Astrocyte of the spinal cord (primary cell): ENCODE results near the gene SV2B.

Source experiments
- DNase-seq: peaks from one replicate; pipeline ENCODE4 v3.0.0; 2011; ENCODE audit warnings: low read depth, low spot score
- H3K4me3 ChIP-seq: 2 replicates; pipeline ENCODE4 v1.5.1; 2011; ENCODE audit warnings: low read depth, mild to moderate bottlenecking, low read length, moderate library complexity
- CTCF ChIP-seq: IDR thresholded peaks from 2 replicates; pipeline ENCODE4 v1.5.1; 2012; ENCODE audit warnings: low read depth, mild to moderate bottlenecking, low read length, inconsistent platforms
- in situ Hi-C: cut with HindIII; loops from 2 replicates; pipeline ENCODE4 v1.10.0; 2017; ENCODE audit warnings: low sequenced_read_pairs

Gene SV2B

GRCh38 chr15:91152896-91153581, 53.0 kb downstream of the SV2B start:
- TF ChIP-seq CTCF: no peak
- no peak overlapping the region for H3K4me3 ChIP-seq
- in situ Hi-C loops: no loop called here
- DNase-seq: no peak

GRCh38 chr15:91153954-91154353, 53.9 kb downstream of the SV2B start:
- in situ Hi-C loops: no loop called here
- no peak for TF ChIP-seq CTCF
- no peak for DNase-seq
- no peak overlapping the region for H3K4me3 ChIP-seq

GRCh38 chr15:91156175-91156726, 56.2 kb downstream of the SV2B start:
- in situ Hi-C loops: no loop called here
- TF ChIP-seq CTCF: no peak
- no peak for DNase-seq
- no peak overlapping the region for H3K4me3 ChIP-seq

GRCh38 chr15:91158415-91159394, 58.6 kb downstream of the SV2B start:
- no peak for DNase-seq
- in situ Hi-C loops: no loop called here
- H3K4me3 ChIP-seq: no peak overlapping the region
- TF ChIP-seq CTCF: no peak

GRCh38 chr15:91165850-91166249, 65.8 kb downstream of the SV2B start:
- H3K4me3 ChIP-seq: no peak overlapping the region
- no peak for DNase-seq
- in situ Hi-C loops: no loop called here
- TF ChIP-seq CTCF: no peak

GRCh38 chr15:91168457-91168856, 68.4 kb downstream of the SV2B start:
- DNase-seq: no peak
- TF ChIP-seq CTCF: no peak
- in situ Hi-C loops: no loop called here
- H3K4me3 ChIP-seq: no peak overlapping the region
